Chondrocyte (in vitro differentiated cells): Measurements from ENCODE around the gene MRTFA. TPM values are rescaled to one million over a fixed set of nuclear protein-coding genes. Genes with fewer than 3 reads are reported as not detected.
A peak's percentile ranks its signal among the peaks of the same experiment; 100 is the strongest.

Experiments used
- DNase-seq: peaks from one replicate; pipeline ENCODE4 v3.0.0; 2021; ENCODE audit warnings: mixed read lengths, low spot score
- H3K27ac Mint-ChIP-seq: one replicate; pipeline ENCODE4 v1.8.0; 2021; ENCODE audit warnings: mild to moderate bottlenecking, moderate library complexity, mixed read lengths; ENCODE audit not compliant: unreplicated experiment
- H3K27me3 Mint-ChIP-seq: 2 replicates; pipeline ENCODE4 v1.8.0; 2021; ENCODE audit warnings: low read depth, mixed read lengths
- H3K36me3 Mint-ChIP-seq: 2 replicates; pipeline ENCODE4 v1.8.0; 2021; ENCODE audit warnings: low read depth, mixed read lengths
- H3K4me1 Mint-ChIP-seq: 2 replicates; pipeline ENCODE4 v1.8.0; 2021; ENCODE audit warnings: low read depth, mild to moderate bottlenecking, mixed read lengths
- H3K4me3 Mint-ChIP-seq: one replicate; pipeline ENCODE4 v1.8.0; 2021; ENCODE audit warnings: mild to moderate bottlenecking, moderate library complexity, mixed read lengths; ENCODE audit not compliant: unreplicated experiment
- H3K9me3 Mint-ChIP-seq: 2 replicates; pipeline ENCODE4 v1.8.0; 2021; ENCODE audit warnings: low read depth, mixed read lengths
- total RNA-seq: library from RNA; stranded (reverse); gene quantifications from 3 replicates; pipeline ENCODE4 v1.2.1, GENCODE V29; 2021
- TF ChIP-seq, protein P1 (sequence below): fragments of 200-600 bp; sonication (generic); IDR thresholded peaks from 2 replicates; pipeline ENCODE4 v1.5.0; 2021; ENCODE audit warnings: antibody characterized with exemption, mild to moderate bottlenecking, moderate library complexity

Gene MRTFA
- total RNA-seq, 1 donor from 2014 or later: 69.8 TPM

DNA sequence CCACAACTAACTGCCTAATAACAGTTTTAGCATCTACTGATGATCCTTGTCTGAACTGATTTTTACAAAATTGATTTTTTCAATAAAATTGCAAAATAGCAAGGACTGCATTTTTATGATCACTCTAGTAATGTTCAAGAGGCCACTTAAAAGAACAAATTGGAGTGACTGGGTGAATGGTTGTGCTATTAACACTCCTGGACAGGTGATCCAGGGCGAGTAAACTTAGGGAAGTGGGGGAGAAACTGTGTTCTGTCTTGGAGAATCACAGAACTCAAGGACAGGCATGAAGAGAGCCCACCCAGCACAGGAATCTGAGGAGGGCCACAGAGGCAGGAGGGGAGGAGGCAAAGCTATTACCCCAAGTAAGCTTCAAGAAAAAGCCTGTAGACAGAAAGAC, 190.3 kb downstream of the MRTFA start:
- H3K27me3 Mint-ChIP-seq: no peaks in the 10 kb centered on the region
- H3K4me3 Mint-ChIP-seq: no peak overlapping the region
- peaks cover 5% of the 10 kb centered on the region for H3K9me3 Mint-ChIP-seq
- H3K27ac Mint-ChIP-seq: peak overlapping the region; percentile 3
- DNase-seq: no peak
- TF ChIP-seq, protein P1, sequence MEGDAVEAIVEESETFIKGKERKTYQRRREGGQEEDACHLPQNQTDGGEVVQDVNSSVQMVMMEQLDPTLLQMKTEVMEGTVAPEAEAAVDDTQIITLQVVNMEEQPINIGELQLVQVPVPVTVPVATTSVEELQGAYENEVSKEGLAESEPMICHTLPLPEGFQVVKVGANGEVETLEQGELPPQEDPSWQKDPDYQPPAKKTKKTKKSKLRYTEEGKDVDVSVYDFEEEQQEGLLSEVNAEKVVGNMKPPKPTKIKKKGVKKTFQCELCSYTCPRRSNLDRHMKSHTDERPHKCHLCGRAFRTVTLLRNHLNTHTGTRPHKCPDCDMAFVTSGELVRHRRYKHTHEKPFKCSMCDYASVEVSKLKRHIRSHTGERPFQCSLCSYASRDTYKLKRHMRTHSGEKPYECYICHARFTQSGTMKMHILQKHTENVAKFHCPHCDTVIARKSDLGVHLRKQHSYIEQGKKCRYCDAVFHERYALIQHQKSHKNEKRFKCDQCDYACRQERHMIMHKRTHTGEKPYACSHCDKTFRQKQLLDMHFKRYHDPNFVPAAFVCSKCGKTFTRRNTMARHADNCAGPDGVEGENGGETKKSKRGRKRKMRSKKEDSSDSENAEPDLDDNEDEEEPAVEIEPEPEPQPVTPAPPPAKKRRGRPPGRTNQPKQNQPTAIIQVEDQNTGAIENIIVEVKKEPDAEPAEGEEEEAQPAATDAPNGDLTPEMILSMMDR: no peak
- peaks cover 5% of the 10 kb centered on the region for H3K36me3 Mint-ChIP-seq
- peaks cover 51% of the 10 kb centered on the region for H3K4me1 Mint-ChIP-seq

DNA sequence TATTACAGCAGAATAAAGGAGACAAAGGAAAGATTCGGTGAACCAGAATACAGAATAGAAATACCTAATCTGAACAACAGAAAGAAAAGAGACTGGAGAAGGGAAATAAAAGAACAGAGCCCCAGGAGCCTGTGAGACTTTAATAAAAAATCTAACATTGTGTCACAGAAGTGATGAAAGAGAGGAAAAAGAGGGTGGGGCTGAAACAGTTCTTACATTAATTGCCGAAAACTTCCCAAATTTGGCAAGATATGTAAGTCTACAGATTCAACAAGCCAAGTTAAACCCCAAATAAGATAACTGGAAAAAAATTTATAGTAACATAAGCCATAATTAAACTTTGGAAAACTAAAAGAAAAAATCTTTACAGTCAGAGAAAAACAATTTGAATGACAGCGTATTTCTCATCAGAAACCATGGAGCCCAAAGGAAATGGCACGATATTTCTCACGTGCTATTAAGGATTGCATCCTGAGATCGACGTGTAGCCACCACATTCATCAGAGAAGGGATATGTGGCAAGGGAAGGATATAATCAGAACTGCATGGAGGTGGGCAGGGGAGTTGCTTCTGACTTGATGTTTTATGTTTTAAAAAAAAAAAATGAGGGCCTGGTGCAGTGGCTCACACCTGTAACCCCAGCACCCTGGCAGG, 192.2 kb downstream of the MRTFA start:
- Mint-ChIP-seq H3K36me3 (peaks cover 10% of the 10 kb centered on the region), H3K9me3 (peaks cover 5% of the 10 kb centered on the region), H3K4me3 (no peak overlapping the region), H3K27ac (peak overlapping the region; percentile 63), H3K27me3 (no peaks in the 10 kb centered on the region), H3K4me1 (peaks cover 42% of the 10 kb centered on the region)
- no peak for DNase-seq
- TF ChIP-seq, protein P1: no peak

DNA sequence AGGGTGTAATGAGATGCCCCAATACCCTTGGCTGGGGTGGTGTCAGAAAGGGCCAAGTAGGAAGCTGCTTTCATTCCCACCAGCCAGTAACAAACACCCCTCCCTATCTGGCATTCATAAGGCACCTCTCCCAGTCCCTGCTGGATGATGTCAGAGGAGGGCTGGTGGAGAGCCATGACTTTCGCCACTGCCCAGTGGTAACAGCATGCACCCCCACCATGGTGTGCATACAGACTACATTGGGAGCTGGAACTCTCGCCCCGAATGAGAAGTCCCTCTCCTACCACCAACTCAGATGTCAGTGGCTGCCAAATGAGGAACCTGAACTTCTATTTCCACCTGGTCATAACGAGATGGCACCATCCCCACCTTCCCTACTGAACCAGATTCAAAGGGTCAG, 192.8 kb downstream of the MRTFA start:
- Mint-ChIP-seq H3K27ac (no peak overlapping the region), H3K4me1 (peaks cover 36% of the 10 kb centered on the region), H3K9me3 (peaks cover 5% of the 10 kb centered on the region), H3K27me3 (no peaks in the 10 kb centered on the region), H3K4me3 (no peak overlapping the region), H3K36me3 (peaks cover 10% of the 10 kb centered on the region)
- TF ChIP-seq, protein P1: no peak
- no peak for DNase-seq

DNA sequence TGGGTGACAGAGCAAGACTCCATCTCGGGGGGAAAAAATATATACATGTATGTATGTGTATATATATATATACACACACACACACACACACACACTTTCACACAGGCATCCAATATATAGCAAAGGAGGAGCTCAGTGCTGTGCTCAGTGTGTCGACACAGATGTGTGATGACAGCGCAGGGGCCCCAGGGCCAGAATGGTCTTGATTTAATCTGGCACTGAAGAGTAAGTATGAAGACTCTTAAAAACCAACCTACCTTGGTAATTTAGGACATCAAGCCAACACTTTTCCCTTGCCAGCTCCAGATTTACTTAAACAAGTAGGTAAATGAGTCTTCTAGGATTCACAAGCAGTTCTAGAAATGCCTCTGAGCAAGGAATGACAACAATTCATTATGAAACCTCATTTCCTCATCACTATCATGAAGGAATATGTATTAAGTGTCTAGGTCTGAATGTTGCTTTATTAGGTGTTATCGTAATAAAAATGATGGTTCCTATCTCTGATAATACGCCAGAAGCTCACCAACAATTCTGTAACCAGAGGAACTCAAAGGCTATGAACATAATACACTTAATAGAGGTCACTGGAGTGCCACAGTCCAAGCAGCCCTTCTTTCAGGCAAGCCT, 194.6 kb downstream of the MRTFA start:
- Mint-ChIP-seq H3K36me3 (peaks cover 10% of the 10 kb centered on the region), H3K27ac (no peak overlapping the region), H3K4me3 (no peak overlapping the region), H3K4me1 (peaks cover 33% of the 10 kb centered on the region), H3K27me3 (no peaks in the 10 kb centered on the region), H3K9me3 (peaks cover 5% of the 10 kb centered on the region)
- TF ChIP-seq, protein P1: no peak
- DNase-seq: no peak

DNA sequence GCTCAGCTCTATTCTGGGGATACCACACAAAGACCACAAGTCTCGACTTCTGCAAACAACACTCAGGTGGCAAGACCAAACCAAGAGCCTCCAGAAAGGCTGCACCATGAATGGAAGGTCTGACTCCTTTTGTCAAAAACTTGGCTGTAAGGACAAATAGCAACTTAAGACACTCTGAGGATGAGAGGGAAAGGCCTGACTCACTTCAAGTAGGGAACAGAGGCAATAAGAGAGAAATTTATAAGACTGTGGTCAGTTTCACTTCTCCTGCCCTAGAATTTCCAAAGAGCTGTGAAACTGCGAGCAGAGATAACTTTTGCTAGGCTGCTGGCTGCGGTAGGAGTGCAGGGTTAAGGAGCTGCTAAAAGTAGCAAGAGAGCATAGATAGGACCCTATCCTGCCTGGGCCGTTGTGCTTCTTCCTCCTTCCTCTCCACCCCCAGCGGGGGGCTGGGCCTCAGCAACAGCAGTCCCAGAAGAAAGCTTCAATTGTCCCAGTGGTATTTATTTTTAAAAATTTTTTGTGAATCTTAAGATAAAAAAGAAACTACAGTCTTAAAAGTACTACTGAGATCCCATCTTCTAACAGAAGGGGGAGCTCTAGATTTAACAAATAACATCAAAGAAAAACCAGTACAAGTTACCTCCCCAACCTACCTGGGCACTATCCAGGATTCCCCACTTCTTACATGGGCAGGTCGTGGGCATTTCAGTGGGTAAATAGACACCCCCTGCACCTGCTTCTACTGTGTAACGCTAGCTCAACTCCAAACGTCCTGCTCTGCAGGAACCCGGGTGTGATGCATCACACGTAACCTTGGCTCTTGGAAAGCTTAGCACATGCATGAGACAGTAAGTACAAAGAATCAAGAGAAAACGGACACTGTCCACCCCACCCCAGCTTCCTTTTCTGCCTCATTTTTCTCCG, 199.8 kb downstream of the MRTFA start:
- Mint-ChIP-seq H3K36me3 (peaks cover 6% of the 10 kb centered on the region), H3K27ac (peak overlapping the region; percentile 82), H3K27me3 (no peaks in the 10 kb centered on the region), H3K9me3 (no peaks in the 10 kb centered on the region), H3K4me1 (peaks cover 48% of the 10 kb centered on the region), H3K4me3 (peak overlapping the region; percentile 41)
- TF ChIP-seq, protein P1: peak; percentile 99
- DNase-seq: no peak
